ENCODE measurements around the gene KIF1A.
"Not testable (repeated sequence)": the region's sequence is repeated elsewhere in the genome, so short reads cannot be mapped to it uniquely, and the experiment has no call there.

Gene KIF1A

GRCh38 chr2:240687045-240687740, 132.8 kb downstream of the KIF1A start:
- no peak for DNase-seq (ENCODE audit: low read depth in 2 of 2)

DNA sequence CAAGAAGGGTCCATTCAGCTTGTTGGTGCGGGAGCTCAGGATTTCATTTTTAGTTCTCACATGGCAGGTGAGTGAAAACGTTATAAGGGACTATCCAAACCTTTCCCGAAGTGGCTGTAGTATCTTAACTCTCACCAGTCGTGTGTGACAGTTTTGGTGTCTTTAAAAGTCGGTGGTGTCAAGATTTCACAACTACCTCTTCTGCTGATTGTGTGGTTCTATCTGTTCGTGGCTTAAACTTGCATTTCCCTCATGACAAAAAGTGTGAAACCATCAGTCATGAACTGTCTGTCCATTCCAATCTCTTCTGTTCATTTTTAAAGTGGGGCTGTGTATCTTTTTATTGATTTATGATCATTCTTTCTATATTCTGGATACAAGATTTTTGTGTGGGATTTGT, 133.6 kb downstream of the KIF1A start:
- DNase-seq (ENCODE audit: low read depth in 2 of 2): no peak

DNA sequence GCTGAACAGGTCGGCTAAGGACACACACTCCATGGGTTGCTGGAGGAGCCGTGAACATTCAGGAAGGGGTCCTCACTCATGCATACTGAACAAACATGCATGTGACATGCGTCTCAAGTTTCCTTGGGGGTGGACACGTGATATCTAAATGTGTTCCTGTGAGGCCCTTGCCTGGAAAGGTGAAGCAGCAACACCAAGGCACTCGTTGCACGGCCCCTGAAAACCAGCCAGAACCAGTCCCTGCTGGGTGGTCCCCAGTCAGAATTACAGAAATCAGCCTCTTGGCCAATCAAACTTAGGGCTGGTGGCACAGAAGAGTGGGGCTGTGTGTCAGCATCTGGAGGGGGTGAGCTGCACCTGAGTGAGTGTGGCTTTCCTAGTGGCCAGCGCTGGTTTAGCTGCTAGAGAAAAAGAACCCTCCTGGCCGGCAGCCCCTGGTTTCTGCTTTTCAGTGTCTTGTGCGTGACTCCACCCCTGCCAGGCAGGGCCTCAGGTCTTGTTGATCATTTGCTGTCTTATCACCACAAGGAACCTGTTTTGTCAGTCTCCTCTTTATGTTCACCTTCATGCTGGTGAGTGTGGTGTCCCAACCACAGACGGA, 134.1 kb downstream of the KIF1A start:
- DNase-seq (ENCODE audit: low read depth in 2 of 2): no peak

- DNase-seq (ENCODE audit: low read depth in 2 of 2): not testable (repeated sequence)
Measured at GRCh38 chr2:240683980-240684728, 135.9 kb downstream of the KIF1A start.

DNA sequence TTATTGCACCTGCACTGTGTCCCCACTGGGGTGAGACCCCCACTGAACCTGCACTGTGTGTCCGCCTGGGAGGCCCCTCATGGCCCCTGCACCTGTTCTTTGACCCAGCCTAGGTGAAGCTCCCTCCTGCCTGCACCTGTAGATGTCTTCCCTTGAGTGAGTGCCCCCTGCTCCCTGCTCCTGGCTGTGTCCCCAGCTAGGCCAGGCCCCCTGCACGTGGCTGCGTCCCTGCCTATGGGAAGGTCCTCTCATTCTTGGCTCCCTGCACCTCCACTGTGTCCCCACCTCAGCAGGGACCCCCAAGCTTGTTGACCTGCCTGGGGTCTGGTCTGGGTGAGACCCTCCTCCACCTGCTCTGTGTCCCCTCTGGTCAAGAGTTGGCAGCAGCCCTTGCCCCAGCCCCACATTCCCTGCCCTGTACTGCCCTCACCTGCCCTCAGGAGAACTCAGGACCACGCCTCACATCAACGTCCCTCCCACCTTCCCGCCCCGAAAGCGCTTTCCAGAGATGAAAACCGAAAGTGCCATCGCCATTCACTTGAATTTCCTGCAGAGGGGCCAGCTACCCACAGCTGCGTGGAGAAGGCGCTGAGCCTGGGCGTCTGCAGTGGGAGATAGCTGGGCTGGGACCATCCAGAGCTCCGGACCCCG, 136.6 kb downstream of the KIF1A start:
- DNase-seq (ENCODE audit: low read depth in 2 of 2): not testable (repeated sequence)

- DNase-seq (ENCODE audit: low read depth in 2 of 2): not testable (repeated sequence)
Measured at GRCh38 chr2:240682431-240683224, 137.4 kb downstream of the KIF1A start, which contains the start of gene AQP12B. AQP12B (minus strand) TSS chr2:240682885; CDS start chr2:240682837, 48 bp downstream.

GRCh38 chr2:240680185-240680584, 139.8 kb downstream of the KIF1A start:
- DNase-seq (ENCODE audit: low read depth in 2 of 2): not testable (repeated sequence)

- not testable (repeated sequence) for DNase-seq (ENCODE audit: low read depth in 2 of 2)
Measured at GRCh38 chr2:240678909-240679308, 141.1 kb downstream of the KIF1A start.

DNA sequence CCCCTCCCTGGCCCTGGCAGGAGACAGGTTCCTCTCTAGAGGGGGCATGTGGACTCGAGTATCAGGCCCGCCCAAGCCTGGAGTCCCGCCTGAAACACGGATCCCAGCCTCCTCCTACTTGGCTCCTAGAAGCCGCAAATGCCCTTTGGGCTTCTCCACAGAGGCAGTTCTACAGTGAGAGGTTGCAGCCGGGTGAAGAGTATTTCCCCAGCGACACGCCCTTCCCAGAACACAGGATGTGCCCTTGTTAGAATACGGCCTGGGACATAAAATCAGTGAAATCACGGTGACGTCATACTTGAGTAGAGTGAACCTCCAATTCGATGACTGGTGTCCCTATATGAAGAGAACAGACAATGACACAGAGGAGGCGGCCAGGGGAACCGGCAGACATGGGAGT, 142.0 kb downstream of the KIF1A start:
- DNase-seq (ENCODE audit: low read depth in 2 of 2): not testable (repeated sequence)

DNA sequence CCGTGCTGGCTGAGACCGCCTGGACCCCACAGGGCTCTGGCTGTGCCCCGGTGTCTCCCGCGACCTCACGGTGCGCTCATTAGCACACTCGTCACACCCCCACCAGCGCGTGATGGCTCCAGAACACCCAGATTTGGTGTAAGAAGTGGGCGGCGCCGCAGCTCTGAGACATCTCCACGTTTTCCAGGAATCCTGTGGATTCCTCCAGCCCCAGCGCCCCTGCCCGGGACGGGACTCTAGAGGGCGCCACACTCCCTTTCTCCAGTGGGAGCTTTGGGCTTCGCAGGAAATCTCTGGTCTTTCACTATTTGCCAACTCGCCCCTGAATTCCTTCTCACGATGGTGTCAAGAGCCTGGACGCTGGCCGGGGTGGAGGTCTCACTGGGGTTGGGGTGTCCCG, 144.7 kb downstream of the KIF1A start:
- not testable (repeated sequence) for DNase-seq (ENCODE audit: low read depth in 2 of 2)

DNA sequence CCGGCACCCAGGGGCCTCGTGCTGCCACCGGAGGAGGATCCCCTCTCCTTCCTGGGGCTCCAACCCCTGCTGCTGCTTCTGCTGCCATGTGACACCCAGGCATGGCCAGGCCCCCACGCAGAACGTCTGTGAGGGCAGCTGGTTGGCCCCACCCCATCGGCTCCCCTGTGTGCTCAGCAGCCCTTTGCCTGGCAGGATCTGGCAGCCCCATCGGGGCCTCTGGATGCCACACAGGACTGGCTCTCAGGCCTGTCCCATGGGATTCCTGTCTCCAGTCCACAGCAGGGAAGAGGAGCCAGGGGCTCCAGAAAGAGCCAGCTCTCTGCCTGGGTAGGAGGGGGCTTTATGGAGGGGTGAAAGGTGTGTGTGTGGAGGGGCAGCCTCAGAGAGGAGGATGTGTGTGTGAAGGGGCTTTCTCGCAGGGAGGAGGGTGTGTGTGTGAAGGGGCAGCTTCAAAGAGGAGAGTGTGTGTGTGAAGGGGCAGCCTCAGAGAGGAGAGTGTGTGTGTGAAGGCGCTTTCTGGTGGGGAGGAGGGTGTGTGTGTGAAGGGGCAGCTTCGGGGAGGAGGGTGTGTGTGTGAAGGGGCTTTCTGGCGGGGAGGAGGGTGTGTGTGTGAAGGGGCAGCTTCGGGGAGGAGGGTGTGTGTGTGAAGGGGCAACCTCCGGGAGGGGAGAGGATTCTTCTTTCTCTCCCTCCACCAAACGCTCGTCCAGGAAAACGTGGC, 145.4 kb downstream of the KIF1A start:
- DNase-seq (ENCODE audit: low read depth in 2 of 2): not testable (repeated sequence)

DNA sequence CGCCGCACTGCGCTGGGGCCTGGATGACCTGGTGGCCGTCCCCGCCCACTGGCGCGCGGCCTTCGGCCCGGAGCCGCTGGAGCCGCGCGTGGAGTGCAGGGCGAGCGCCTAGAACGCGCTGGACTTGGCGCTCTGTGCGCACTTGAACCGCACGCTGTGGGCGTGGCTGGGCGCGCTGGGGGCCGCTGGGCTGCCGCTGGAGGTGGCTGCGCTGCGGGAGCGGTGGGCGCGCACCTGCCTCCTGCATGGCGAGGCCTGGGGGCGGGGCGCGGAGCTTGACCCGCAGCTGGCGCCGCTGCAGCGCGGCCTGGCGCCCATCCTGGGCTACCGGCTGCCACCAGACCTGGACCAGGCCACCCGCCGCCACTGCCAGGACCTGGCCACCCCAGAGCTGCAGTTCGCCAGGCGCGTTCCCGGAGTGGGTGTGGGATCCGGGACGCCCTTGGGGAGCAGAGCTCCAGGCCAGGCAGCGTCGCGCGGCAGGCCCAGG, 147.3 kb downstream of the KIF1A start:
- DNase-seq (ENCODE audit: low read depth in 2 of 2): no peak

- no peak for DNase-seq (ENCODE audit: low read depth in 2 of 2)
Measured at GRCh38 chr2:240672076-240672700, 147.8 kb downstream of the KIF1A start.

DNA sequence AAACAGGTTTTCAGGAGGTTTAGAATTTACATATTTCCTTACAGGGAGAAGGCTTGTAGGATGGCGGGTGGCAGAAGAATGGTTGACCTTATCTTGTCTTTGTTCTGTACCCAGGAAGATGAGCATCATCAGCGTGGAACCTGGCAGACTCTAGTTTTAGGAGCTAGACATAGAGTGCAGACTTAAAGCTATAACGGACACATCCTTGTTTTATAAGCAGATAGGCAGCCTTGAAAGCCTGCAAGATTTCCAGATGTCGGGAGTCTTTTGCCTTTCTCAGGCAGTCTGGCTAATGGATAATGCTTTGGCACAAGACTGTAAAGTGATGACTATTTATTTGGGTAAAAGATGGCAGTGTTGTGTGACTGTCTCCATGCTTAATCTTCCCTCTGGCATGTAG, 149.1 kb downstream of the KIF1A start:
- no peak for DNase-seq (ENCODE audit: low read depth in 2 of 2)

DNA sequence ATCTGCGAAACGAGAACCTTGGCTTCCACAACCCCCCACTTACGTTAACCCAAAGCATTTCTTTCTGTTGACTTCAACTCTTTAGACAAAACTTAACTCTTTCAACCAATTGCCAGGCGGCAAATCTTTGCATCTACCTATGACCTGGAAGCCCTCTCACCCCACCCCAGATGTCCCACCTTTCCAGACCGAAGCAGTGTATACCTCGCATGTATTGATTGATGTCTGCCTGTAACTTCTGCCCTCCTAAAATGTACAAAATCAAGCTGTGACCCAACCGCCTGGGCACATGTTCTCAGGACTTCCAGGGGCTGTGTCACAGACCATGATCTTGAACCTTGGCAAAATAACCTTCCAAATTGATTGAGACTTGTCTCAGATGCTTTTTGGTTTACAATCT, 149.6 kb downstream of the KIF1A start:
- DNase-seq (ENCODE audit: low read depth in 2 of 2): no peak

- no peak for DNase-seq (ENCODE audit: low read depth in 2 of 2)
Measured at GRCh38 chr2:240664622-240665021, 155.4 kb downstream of the KIF1A start.
